Activated T-cell treated with anti-CD3 and anti-CD28 coated beads, Interleukin-2, amount 50 U/mL, for 4 hours (primary cell): ENCODE results near the gene USP35. TPM values are rescaled to one million over a fixed set of nuclear protein-coding genes. Genes with fewer than 3 reads are reported as not detected.
A peak's percentile ranks its signal among the peaks of the same experiment; 100 is the strongest.
"Not testable (repeated sequence)": the region's sequence is repeated elsewhere in the genome, so short reads cannot be mapped to it uniquely, and the experiment has no call there.

Experiments
- ATAC-seq, 2 donors: fragments of 200-7000 bp; cut with Tn5 transposase; one replicate each; pipeline ENCODE4 v1.10.0; 2021
- DNase-seq: peaks from one replicate; pipeline ENCODE4 v3.0.0-alpha.2; 2020
- H3K27me3 Mint-ChIP-seq: one replicate; pipeline ENCODE4 v1.8.0; 2021; ENCODE audit warnings: low read depth, mixed read lengths
- H3K36me3 Mint-ChIP-seq: one replicate; pipeline ENCODE4 v1.8.0; 2022; ENCODE audit warnings: mixed read lengths; ENCODE audit not compliant: insufficient read depth
- H3K4me1 Mint-ChIP-seq: one replicate; pipeline ENCODE4 v1.8.0; 2021; ENCODE audit warnings: low read depth, mixed read lengths
- H3K4me3 Mint-ChIP-seq: one replicate; pipeline ENCODE4 v1.8.0; 2021; ENCODE audit warnings: mild to moderate bottlenecking, moderate library complexity, mixed read lengths
- H3K9me3 Mint-ChIP-seq: one replicate; pipeline ENCODE4 v1.8.0; 2021; ENCODE audit warnings: mixed read lengths
- total RNA-seq, 3 donors: library from RNA; stranded (reverse); gene quantifications; one replicate each; pipeline ENCODE4 v1.2.1, GENCODE V29; 2021

The USP35 gene
- total RNA-seq, 3 donors from 2014 or later: 3.8 to 5.2 (median 4.9) TPM

DNA sequence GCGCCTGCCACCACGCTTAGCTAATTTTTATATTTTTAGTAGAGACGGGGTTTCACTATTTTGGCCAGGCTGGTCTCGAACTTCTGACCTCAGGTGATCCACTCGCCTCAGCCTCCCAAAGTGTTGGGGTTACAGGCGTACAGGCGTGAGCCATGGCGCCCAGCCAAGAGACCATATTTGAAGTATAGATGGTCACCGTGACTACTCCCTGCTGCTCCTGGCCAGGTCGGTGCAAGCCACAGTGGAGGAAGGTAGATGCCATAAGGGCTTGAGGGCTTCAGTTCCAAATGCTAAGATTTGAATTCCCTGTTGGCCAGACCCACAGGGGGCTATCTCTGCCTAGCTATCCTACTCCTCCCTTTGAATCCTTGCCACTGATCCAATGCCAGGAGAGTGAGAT, 34.0 kb downstream of the USP35 start:
- H3K4me3 Mint-ChIP-seq, H3K9me3 Mint-ChIP-seq, H3K27me3 Mint-ChIP-seq, DNase-seq, H3K4me1 Mint-ChIP-seq, ATAC-seq: not testable (repeated sequence)
- H3K36me3 Mint-ChIP-seq: peaks cover 21% of the 10 kb centered on the region

GRCh38 chr11:78223320-78223954, 34.7 kb downstream of the USP35 start:
- no peak for ATAC-seq
- Mint-ChIP-seq H3K27me3 (no peaks in the 10 kb centered on the region), H3K9me3 (no peaks in the 10 kb centered on the region), H3K4me1 (peaks cover 1% of the 10 kb centered on the region), H3K36me3 (peaks cover 18% of the 10 kb centered on the region), H3K4me3 (no peak overlapping the region)
- no peak for DNase-seq

GRCh38 chr11:78224506-78224905, 35.8 kb downstream of the USP35 start:
- no peak for DNase-seq
- no peak for ATAC-seq
- H3K4me3 Mint-ChIP-seq: no peak overlapping the region
- peaks cover 1% of the 10 kb centered on the region for H3K4me1 Mint-ChIP-seq
- no peaks in the 10 kb centered on the region for H3K27me3 Mint-ChIP-seq
- H3K36me3 Mint-ChIP-seq: peaks cover 18% of the 10 kb centered on the region
- H3K9me3 Mint-ChIP-seq: no peaks in the 10 kb centered on the region

- H3K4me3 Mint-ChIP-seq: no peak overlapping the region
- no peak for ATAC-seq
- peaks cover 18% of the 10 kb centered on the region for H3K36me3 Mint-ChIP-seq
- H3K9me3 Mint-ChIP-seq: no peaks in the 10 kb centered on the region
- peaks cover 1% of the 10 kb centered on the region for H3K4me1 Mint-ChIP-seq
- DNase-seq: no peak
- H3K27me3 Mint-ChIP-seq: no peaks in the 10 kb centered on the region
Observed at GRCh38 chr11:78224906-78225420, 36.2 kb downstream of the USP35 start.

GRCh38 chr11:78226684-78227680, 38.3 kb downstream of the USP35 start:
- Mint-ChIP-seq H3K4me3 (no peak overlapping the region), H3K36me3 (peaks cover 11% of the 10 kb centered on the region), H3K27me3 (no peaks in the 10 kb centered on the region), H3K4me1 (peaks cover 5% of the 10 kb centered on the region), H3K9me3 (no peaks in the 10 kb centered on the region)
- ATAC-seq (peak; percentile 32 to 46), DNase-seq (no peak)

DNA sequence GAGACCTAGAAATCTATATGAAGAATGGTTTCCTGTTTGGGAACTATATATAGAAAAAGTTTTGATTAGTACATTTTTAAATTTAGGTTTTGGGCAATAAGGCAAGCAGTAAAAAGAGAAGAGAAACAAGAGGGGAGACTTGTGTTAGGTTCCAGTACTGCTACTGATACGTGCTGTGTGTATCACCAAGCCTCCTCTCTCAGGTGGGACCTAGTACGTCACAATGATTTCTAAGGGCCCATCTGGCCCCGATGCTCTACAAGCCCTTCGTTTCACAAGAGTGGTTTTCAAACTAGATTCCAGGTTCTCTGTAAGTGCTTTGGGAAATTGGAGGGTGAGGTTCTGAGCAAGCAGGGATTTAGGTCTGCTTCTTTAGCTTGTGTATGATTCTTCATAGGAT, 39.2 kb downstream of the USP35 start:
- peaks cover 5% of the 10 kb centered on the region for H3K4me1 Mint-ChIP-seq
- ATAC-seq: no peak
- no peaks in the 10 kb centered on the region for H3K9me3 Mint-ChIP-seq
- H3K36me3 Mint-ChIP-seq: peaks cover 11% of the 10 kb centered on the region
- no peak for DNase-seq
- no peak overlapping the region for H3K4me3 Mint-ChIP-seq
- H3K27me3 Mint-ChIP-seq: no peaks in the 10 kb centered on the region

- Mint-ChIP-seq H3K4me3 (no peak overlapping the region), H3K27me3 (no peaks in the 10 kb centered on the region), H3K9me3 (no peaks in the 10 kb centered on the region), H3K36me3 (peaks cover 11% of the 10 kb centered on the region), H3K4me1 (peaks cover 5% of the 10 kb centered on the region)
- no peak for DNase-seq
- ATAC-seq: no peak
Observed at GRCh38 chr11:78228467-78228866, 39.7 kb downstream of the USP35 start.

DNA sequence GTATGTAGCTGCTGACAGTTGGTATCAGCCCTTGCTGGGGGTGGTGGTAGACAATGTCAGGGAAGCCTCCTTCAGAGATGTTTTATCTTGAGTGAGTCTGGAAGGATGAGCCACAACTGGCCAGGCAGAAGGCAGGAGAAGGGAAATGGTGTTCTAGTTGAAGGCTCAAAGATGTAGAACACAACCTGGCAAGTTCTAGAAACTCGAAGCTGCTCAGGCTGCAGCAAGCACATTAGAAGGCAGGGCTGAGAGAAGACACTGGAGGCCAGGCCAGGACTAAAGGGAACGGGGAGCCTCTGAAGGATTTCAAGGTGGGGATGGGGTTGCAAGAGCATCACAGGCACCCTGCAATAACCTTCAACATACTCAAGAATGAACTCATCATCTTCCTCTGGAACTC, 40.4 kb downstream of the USP35 start:
- Mint-ChIP-seq H3K36me3 (peaks cover 11% of the 10 kb centered on the region), H3K4me3 (no peak overlapping the region), H3K9me3 (no peaks in the 10 kb centered on the region), H3K4me1 (peaks cover 5% of the 10 kb centered on the region), H3K27me3 (no peaks in the 10 kb centered on the region)
- DNase-seq: no peak
- no peak for ATAC-seq

GRCh38 chr11:78230161-78230877, 41.6 kb downstream of the USP35 start:
- no peaks in the 10 kb centered on the region for H3K9me3 Mint-ChIP-seq
- H3K27me3 Mint-ChIP-seq: no peaks in the 10 kb centered on the region
- no peak for ATAC-seq
- H3K36me3 Mint-ChIP-seq: peaks cover 1% of the 10 kb centered on the region
- H3K4me3 Mint-ChIP-seq: no peak overlapping the region
- no peak for DNase-seq
- H3K4me1 Mint-ChIP-seq: peaks cover 3% of the 10 kb centered on the region

DNA sequence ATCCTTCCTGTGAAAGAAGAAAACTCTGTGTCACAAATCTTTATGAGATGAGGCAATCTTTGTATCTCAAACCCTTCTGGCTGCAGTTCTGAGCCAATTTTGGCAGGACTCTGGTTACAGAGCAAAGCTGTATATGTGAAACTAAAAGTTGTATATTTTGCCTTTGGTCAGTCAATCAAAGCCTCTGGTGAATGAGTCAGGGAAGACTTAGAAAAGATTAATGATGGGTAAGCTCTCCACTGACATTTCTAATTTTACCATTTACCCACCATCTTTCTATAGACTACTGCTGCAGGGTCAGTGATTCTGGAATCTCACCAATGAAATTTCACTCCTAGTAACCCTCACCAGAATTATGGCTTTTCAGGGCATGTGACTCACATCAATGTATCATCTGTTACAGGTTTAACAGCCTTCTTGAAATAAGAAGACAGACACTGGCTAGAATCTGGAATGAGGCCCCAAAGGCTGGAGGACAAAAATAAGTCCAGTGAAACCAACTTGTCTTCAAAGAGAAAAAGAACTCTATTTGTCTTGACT, 43.3 kb downstream of the USP35 start:
- DNase-seq (no peak), ATAC-seq (no peak)
- Mint-ChIP-seq H3K9me3 (no peaks in the 10 kb centered on the region), H3K27me3 (no peaks in the 10 kb centered on the region), H3K36me3 (peaks cover 5% of the 10 kb centered on the region), H3K4me3 (no peak overlapping the region), H3K4me1 (peaks cover 3% of the 10 kb centered on the region)

- H3K4me3 Mint-ChIP-seq, DNase-seq, H3K4me1 Mint-ChIP-seq, H3K27me3 Mint-ChIP-seq, ATAC-seq, H3K9me3 Mint-ChIP-seq: not testable (repeated sequence)
- H3K36me3 Mint-ChIP-seq: peaks cover 14% of the 10 kb centered on the region
Observed at GRCh38 chr11:78233046-78233445, 44.3 kb downstream of the USP35 start.

DNA sequence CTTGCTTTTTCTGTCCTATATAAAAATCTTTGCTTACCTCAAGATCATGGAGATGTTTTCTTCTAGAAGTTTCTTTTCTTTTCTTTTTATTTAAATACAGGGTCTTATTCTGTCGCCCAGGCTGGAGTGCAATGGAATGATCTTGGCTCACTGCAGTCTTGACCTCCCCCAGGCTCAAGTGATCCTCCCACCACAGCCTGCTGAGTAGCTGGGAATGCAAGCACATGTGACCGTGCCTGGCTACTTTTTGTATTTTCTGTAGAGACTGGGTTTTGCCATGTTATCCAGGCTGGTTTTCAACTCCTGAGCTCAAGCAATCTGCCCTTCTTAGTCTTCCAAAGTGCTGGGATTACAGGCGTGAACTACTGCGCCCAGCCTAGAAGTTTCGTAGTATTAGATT, 45.3 kb downstream of the USP35 start:
- peaks cover 8% of the 10 kb centered on the region for H3K9me3 Mint-ChIP-seq
- H3K4me3 Mint-ChIP-seq: no peak overlapping the region
- peaks cover 3% of the 10 kb centered on the region for H3K4me1 Mint-ChIP-seq
- ATAC-seq (no peak), DNase-seq (no peak)
- peaks cover 19% of the 10 kb centered on the region for H3K36me3 Mint-ChIP-seq
- H3K27me3 Mint-ChIP-seq: no peaks in the 10 kb centered on the region

DNA sequence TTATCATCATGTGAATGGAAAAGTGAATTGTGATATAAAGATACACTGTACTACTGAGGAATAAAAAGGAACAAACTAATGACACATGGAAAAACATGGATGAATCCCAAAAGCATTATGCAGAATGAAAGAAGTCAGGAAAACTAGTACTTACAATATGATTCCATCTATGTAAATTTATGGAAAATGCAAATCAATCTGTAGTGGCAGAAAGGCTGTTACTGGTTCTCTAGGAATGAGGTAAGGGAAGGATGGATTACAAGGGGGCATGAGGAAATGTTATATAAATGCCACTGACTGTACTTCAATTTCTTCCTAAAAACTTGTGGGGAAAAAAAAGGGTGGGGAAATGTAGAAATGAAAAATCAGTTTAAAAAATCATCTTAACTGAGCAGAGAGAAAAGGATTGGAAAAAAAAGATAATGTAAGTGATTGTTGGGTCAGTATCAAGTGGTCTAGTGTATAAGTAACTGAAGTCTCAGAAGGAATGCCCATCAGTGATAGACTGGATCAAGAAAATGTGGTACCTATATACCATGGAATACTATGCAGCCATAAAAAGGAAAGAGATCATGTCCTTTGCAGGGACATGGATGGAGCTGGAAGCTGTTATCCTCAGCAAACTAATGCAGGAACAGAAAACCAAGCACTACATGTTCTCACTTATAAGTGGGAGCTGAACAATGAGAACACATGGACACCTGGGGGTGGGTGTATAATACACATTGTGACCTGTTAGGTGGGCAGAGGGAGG, 48.8 kb downstream of the USP35 start:
- DNase-seq (no peak), ATAC-seq (no peak)
- Mint-ChIP-seq H3K9me3 (peaks cover 18% of the 10 kb centered on the region), H3K36me3 (peaks cover 25% of the 10 kb centered on the region), H3K4me3 (no peak overlapping the region), H3K27me3 (no peaks in the 10 kb centered on the region), H3K4me1 (no peaks in the 10 kb centered on the region)
